CMK (cell line): ENCODE results near the gene ADCYAP1R1.

ENCODE experiments used
- DNase-seq: peaks from one replicate; pipeline ENCODE4 v3.0.0-alpha.2; 2010; ENCODE audit warnings: low read depth

The ADCYAP1R1 gene

DNA sequence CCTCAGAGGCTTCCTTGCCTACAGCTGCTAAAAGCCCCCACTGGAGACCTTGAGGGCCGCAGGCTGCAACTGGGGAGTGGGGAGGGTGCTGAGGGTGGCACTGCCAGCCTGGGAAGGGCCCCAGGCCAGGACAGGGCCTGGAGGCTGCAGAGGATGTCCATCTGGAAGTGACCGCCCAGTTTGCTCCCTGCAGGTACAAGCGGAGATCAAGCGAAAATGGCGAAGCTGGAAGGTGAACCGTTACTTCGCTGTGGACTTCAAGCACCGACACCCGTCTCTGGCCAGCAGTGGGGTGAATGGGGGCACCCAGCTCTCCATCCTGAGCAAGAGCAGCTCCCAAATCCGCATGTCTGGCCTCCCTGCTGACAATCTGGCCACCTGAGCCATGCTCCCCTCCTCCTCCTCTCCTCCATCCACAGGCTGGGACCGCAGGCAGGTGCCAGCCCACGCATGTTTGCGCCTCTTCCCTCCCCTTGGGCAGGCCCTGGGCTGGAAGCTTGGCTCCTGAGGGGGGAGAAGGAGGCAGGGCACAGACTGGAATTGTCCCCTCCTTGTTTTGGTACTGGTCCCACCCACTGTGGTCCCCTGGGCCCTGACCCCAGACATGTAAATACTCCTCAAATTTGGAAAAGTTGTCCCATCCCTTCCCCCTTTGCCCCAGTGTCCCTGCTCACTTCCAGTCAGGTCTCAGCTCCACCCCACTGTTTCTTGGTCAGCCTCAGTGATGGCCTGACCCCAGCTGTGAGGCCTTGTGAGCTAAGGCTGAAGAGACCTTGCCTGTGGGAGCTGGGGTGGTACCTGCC lies 54.4 kb downstream of the ADCYAP1R1 start:
- DNase-seq: no peak

GRCh38 chr7:31107106-31108090 lies 55.3 kb downstream of the ADCYAP1R1 start:
- DNase-seq: no peak

DNA sequence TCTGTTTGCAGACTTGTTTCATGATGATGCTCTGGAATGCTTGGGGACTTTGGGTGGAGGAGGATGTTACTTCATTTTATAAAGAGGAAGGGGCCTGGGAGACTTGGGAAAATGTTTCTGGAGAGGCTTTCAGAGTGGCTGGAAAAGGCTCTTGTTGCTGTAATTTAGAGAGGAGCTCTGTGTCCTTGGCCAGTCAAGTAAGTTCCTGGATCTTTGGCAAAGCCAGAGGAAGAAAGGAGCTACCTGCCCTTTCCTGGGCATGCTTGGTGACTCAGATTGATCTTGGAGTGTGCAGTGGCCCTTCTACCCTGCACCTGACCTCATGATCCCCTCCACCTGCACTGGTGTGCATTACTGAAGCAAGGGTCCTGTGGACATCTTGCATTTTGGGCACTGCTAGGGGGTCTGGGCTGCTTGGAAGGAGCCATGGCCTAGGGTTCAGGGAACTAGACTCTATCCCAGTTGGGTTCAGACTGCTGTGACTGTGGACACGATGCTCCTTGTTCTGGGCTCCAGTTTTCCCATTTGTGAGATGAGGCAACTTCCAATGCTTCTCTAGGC lies 56.1 kb downstream of the ADCYAP1R1 start:
- no peak for DNase-seq

DNA sequence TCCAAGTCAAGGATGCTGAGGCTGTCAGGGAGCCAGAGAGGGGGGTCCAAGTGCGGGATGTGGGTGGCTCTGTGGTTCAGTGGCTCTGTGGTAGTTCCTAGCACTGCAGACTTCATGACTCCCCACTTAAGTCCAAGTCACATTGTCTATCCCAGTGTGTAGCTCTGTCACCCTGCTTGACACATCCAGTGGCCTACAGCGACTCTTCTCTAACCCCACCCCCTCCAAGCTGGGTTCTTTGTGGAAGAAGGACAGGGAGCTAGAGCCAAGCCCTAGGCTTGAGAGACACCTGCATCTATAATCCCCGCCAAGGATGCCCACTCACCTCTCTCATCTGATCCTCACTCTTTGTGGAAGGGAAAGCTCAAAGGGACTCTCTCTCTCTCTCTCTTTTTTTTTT lies 57.6 kb downstream of the ADCYAP1R1 start:
- no peak for DNase-seq

DNA sequence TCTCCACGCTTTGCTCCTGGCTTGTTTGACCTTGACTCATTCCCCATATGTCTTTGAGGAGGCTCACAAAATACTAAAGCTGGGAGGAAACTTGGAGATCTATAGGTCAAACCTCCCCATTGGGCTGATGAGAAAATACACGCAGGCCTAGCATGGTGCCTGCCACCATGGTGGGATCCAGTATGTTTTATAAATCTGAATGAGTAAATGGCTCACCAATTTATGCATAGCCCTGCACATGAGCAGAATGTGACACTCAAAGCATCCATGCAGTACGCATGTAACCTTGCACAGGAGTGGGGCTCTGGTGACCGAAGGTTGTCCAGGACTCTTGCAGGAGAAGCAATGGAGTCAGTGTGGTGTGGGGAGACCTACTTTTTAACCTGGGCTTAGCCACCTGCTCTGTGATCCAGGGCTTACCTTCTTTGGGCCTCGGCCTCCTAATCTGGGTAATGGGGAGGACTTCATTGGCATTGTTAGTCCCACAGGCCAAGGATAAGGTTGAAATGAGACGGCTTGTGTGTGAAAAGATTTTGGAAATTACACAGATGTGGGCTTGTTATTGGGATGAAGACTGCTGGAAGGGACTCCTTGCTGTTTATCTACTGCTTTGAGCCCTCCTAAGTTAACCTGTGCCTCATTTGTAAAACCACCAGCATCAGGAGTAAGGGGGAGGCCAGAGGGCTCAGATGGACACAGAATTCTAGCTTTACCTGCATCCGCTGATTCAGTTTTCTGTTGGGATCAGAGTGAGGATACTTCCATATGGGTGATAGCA lies 58.4 kb downstream of the ADCYAP1R1 start:
- no peak for DNase-seq

GRCh38 chr7:31111109-31111451 lies 59.0 kb downstream of the ADCYAP1R1 start:
- DNase-seq: no peak

- no peak for DNase-seq
Observed at GRCh38 chr7:31113660-31114059, 61.6 kb downstream of the ADCYAP1R1 start.

DNA sequence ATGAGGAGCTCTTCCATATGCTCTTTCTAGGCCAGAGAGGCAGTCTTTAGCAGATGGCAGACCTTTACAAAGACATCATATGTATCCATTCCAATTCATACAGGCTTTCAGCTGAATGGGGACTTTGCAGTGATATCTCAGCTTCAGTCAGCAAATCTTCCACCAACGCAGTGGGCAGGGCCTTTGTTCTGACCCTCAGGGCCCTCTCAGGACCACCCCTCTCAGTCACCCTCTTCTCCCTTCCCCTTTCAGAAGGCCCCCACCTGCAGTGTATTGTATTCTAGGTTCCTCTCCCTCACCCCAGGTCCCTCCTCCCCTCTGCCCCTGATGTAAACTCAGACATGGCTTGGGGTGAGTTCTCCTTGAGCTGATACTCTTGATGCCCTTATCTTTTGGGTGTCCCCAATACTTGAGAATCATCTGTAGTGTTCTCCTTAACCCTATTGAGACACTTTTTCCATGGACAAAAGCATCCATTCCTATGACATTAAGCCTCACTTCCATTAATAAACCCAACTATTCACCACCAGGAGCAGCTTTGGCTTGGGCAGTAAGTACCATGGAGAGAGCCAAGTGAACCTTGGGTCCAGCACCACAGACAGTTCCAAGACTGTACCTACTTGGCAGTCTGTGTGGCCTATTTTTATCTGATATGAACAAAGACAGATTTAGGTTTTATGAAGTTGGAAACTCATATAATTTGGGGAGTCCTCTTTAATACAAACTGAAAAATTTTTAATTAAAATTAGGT lies 62.7 kb downstream of the ADCYAP1R1 start:
- DNase-seq: no peak

- DNase-seq: no peak
Observed at GRCh38 chr7:31116615-31117014, 64.5 kb downstream of the ADCYAP1R1 start.

GRCh38 chr7:31119249-31119648 lies 67.1 kb downstream of the ADCYAP1R1 start:
- no peak for DNase-seq

DNA sequence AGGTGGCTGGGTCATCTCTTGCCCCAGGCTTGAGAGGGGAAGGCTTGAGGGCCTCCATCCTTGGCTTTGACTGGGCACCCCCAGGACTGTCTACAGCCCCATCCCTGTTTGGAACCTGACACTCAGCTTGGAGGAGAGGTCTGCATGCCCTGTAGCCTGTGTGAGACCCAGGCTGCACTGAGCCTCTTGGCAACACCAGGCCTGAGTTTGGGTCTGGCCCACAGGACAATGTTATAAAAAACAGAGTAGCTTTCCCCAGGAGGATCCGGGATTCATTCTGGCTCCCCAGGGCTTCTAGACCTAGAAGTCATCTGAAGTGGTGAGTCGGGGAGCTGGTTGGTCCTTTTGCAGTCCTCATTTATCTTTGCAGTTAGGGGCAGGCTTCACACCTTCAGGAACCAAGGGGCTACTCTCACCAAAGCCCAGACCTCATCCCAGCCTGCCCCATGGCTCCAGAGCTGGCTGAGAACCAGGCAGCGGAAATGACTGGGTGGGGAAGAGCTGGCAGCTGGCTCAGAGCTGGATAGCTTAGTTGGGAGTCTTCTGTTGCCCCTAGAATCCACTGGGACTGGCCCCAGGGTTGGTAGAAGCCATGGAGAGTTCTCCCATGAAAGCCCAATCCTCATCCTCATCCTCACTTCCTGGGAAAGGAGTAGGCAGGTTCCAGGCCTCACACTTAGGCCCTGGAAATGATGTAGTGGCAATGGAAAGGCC lies 68.8 kb downstream of the ADCYAP1R1 start:
- no peak for DNase-seq

GRCh38 chr7:31121601-31122000 lies 69.5 kb downstream of the ADCYAP1R1 start:
- DNase-seq: no peak

DNA sequence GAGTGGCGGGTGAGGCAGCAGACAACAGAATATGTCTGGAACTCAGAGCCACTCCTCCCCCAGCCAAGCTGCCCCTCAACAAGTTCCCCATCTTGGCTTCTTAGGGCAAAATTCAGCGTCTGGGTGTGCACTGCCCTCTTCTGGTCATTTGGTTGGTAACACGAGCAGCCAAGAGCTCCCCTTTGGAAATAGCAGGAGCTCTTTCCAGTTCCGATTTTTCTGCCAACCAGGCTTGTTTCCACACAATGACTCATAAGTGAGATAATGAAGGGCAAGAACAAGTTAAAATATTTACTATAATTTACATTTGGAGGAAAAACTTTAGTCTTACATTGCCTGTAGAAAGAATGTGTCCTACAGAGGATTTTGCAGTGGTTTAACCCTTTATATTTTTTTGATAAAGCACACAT lies 70.5 kb downstream of the ADCYAP1R1 start:
- DNase-seq: peak; percentile 64

- no peak for DNase-seq
Observed at GRCh38 chr7:31123321-31123720, 71.2 kb downstream of the ADCYAP1R1 start.

DNA sequence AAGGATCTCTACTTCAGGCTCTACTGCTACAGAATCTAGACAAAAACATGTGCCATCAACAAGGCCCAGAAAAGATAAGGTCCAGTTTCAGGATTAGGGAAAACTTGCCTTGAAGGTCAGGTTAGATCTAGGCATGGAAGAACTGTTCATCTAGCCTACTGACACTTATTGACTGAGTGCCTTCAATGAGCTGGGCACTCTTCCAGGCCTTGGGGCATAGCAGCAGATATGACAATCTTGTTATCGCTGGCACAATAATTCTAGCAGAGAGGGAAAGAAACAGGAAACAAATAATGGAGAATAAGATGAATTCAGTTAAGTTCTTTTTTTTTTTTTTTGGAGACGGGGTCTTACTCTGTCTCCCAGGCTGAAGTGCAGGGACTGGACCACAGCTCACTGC lies 71.6 kb downstream of the ADCYAP1R1 start:
- DNase-seq: no peak

GRCh38 chr7:31125171-31125570 lies 73.1 kb downstream of the ADCYAP1R1 start:
- no peak for DNase-seq

- no peak for DNase-seq
Observed at GRCh38 chr7:31126976-31127375, 74.9 kb downstream of the ADCYAP1R1 start.

GRCh38 chr7:31129067-31129466 lies 77.0 kb downstream of the ADCYAP1R1 start:
- no peak for DNase-seq

DNA sequence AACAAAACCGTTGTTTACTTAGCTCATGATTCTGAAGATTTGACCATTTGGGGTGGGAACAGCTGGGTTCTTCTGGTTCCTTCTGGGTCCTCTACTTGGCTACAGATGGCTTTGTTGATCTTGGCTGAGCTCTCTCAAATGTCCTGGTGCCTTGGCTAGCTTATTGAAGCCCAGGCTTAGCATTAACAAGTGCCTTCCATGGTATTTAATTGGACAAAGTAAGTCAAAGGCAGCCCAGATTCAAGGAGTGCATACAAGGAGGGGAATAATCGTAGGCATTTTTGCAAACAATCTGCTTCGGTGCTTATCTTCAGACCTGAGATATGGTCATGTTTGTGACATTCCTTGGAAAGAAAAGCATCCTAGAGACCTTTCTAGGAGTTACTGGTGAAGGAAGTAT lies 81.4 kb downstream of the ADCYAP1R1 start:
- no peak for DNase-seq
